ENCODE measurements around the gene PSMD12.
"Not testable (repeated sequence)": the region's sequence is repeated elsewhere in the genome, so short reads cannot be mapped to it uniquely, and the experiment has no call there.

The PSMD12 gene

DNA sequence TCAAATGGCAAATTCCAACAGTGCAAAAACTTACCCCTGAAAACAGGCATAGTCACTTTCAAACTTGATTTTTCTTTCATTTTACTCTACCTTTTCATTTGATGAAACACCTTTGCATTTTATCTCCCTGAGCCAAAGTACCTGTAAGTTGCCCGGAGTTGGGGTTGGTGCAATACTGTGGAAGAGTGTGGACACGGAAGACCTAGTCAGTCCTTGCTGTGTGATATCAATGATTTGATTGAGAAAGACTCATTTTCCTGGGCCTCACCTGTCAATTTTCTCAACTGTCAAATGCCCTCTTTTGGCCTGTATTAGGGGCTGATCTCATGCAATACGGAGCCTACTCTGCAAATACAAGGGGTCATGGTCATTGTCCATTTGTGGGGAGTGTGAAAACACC, 33.3 kb upstream of the PSMD12 start:
- TF ChIP-seq, protein P1, sequence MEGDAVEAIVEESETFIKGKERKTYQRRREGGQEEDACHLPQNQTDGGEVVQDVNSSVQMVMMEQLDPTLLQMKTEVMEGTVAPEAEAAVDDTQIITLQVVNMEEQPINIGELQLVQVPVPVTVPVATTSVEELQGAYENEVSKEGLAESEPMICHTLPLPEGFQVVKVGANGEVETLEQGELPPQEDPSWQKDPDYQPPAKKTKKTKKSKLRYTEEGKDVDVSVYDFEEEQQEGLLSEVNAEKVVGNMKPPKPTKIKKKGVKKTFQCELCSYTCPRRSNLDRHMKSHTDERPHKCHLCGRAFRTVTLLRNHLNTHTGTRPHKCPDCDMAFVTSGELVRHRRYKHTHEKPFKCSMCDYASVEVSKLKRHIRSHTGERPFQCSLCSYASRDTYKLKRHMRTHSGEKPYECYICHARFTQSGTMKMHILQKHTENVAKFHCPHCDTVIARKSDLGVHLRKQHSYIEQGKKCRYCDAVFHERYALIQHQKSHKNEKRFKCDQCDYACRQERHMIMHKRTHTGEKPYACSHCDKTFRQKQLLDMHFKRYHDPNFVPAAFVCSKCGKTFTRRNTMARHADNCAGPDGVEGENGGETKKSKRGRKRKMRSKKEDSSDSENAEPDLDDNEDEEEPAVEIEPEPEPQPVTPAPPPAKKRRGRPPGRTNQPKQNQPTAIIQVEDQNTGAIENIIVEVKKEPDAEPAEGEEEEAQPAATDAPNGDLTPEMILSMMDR (conservative IDR thresholded peaks at IDR 0.05; ENCODE audit: low read length) = no peak
- no peak for DNase-seq (ENCODE audit: low read depth)
- no peak overlapping the region for H3K4me3 ChIP-seq (ENCODE audit: low read length)

DNA sequence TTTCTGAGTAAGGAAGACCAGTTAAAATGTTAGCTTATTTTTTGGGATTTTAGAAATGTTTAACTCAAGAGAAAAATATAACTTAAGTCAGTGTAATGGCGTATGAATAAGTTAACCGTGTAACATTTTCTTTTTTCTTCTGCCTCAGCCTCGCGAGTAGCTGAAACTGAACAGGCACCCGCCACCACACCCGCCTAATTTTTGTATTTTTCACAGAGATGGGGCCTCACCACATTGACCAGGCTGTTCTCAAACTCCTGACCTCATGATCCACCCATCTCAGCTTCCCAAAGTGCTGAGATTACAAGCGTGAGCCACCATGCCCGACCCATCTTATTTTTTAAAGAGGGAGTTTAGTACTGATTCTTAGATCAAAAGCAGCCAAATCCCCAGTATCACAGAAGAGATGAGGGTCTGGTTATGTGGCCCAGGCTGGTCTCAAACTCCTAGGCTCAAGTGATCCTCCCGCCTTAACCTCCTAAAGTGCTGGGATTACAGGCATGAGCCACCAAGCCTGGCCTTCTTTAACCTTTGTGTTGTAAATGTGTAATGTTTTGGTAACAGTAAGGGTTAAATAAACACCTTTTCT, 27.5 kb upstream of the PSMD12 start:
- H3K4me3 ChIP-seq (ENCODE audit: low read length) = no peak overlapping the region
- TF ChIP-seq, protein P1 (conservative IDR thresholded peaks at IDR 0.05; ENCODE audit: low read length) = no peak
- DNase-seq (ENCODE audit: low read depth) = no peak

DNA sequence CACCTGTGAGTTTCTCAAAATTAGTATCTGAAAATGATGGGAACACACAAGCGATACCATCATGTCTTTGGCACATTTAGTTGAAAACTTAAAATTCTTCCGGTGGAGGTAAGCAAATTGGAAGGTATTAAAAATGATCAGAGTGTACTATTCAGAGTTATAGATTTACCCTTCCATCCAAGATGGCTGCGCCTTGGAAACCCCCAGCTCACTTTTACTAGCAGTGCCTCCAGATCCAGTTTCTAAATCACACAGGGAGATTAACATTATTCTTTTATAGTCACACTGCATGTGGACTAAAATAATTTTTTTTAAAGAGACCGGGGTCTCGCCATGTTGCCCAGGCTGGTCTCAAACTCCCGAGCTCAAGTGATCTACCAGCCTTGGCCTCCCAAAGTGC, 25.7 kb upstream of the PSMD12 start:
- TF ChIP-seq, protein P1 (conservative IDR thresholded peaks at IDR 0.05; ENCODE audit: low read length) = no peak
- DNase-seq (ENCODE audit: low read depth) = no peak
- H3K4me3 ChIP-seq (ENCODE audit: low read length) = no peak overlapping the region

DNA sequence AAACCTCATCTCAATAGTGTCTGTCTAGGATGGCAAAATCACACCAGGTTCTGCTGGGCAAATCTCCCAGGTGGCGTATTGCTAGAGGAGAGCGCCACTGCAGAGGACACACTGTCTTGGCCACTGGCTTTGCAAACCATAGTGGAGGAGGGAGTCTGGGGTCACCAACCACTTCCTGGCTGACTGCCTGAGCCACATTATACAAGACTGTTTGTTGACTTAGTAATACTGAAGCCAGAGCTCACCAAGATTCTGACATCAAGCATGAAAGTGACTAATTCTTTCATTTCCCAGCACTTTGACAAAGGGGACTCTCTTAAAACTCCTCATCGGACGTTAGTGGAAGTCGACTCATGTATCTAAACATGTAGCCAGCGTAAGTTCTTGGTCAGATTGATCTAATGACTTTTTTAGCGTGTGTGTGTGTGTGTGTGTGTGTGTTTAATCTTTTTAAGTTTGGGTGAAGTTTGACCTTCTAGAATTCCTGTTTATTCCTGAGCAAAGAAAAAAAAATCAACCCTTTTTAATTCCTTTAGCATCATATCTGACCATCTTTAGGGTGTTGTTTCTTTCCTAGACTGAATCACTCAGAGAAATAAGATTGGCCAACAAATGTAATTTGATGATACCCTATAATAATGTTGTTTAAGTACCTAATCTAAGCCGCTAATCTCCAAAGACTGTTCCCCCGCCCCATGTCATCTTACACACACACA, 24.4 kb upstream of the PSMD12 start:
- peak; percentile 87 for DNase-seq (ENCODE audit: low read depth)
- no peak overlapping the region for H3K4me3 ChIP-seq (ENCODE audit: low read length)

DNA sequence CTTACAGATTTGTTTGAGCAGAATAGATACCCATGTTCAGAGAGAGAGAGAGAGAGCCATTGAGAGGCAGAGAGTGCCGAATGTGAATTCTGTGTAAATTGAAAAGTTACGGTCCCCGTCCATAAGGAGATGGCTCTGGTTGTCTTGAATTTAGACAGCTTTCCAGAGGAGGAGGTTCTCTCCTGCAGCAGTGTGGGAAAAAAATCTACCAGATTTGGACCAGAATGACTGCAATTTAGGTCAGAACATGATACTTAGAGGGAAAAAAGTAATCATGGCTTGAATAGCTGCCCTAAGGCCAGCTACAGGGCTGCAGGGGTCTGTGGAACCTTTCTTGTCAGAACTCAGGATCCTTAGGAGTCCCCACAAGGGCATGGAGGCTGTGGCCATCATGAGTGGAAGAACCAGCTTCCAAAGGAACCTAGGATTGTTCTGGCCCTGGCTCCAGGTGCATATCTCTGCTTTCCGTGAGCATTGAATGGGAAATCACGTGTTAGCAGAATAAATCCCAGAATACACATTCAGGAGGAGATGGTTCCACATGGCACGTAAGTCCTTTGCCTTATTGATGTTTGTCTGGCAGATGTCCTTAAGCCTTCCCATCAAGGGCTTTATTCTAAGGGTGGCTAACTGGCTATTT, 23.7 kb upstream of the PSMD12 start:
- H3K4me3 ChIP-seq (ENCODE audit: low read length) = no peak overlapping the region
- TF ChIP-seq, protein P1 (conservative IDR thresholded peaks at IDR 0.05; ENCODE audit: low read length) = no peak

More for the DNA sequence above, 24.4 kb upstream of the PSMD12 start:
- TF ChIP-seq, protein P1 (conservative IDR thresholded peaks at IDR 0.05; ENCODE audit: low read length) = no peak

DNA sequence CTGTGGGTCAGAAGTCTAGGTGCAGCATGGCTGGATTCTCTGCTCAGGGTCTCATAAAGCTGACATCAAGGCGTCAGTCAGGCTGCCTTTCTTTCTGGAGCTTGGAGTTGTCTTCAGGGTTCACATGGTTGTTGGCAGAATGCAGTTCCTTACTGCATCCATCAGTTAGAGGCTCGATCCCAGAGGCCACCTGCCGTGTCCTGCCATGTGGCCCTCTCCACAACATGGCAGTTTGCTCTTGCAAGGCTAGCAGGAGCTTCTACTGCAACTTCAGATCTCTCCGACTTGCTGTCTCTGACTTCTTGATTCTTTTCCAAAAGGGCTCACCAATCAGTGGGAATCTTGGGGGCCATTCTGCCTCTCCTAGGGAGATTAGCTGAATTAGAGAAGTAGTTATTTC, 22.6 kb upstream of the PSMD12 start:
- TF ChIP-seq, protein P1 (conservative IDR thresholded peaks at IDR 0.05; ENCODE audit: low read length) = no peak
- no peak for DNase-seq (ENCODE audit: low read depth)

More for the DNA sequence above, 23.7 kb upstream of the PSMD12 start:
- no peak for DNase-seq (ENCODE audit: low read depth)

DNA sequence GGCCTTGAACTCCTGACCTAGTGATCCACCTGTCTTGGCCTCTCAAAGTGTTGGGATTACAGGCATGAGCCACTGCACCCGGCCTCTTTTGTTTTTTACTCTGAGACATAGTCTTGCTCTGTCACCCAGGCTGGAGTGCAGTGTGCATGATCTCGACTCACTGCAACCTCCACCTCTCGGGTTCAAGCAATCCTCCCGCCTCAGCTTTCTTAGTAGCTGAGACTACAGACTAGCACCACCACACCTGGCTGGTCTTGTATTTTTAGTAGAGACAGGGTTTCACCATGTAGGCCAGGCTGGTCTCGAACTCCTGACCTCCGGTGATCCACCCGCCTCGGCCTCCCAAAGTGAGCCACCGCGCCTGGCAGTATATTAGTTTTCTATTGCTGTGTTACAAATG, 22.2 kb upstream of the PSMD12 start:
- DNase-seq (ENCODE audit: low read depth); H3K4me3 ChIP-seq (ENCODE audit: low read length): not testable (repeated sequence)

More for the DNA sequence above, 22.6 kb upstream of the PSMD12 start:
- H3K4me3 ChIP-seq (ENCODE audit: low read length) = no peak overlapping the region

Data from AG10803 (cell line).